GM12873 (cell line): ENCODE results near the gene TNS3.

Source experiments
- CTCF ChIP-seq: IDR thresholded peaks from 2 replicates; pipeline ENCODE4 v1.5.1; 2012; ENCODE audit warnings: low read depth, mild to moderate bottlenecking, moderate library complexity, low read length, control low read depth; ENCODE audit not compliant: insufficient read depth; ENCODE audit errors: missing control alignments

TNS3 gene

GRCh38 chr7:47506382-47507339 lies 75.2 kb downstream of the TNS3 start:
- TF ChIP-seq CTCF: no peak

- TF ChIP-seq CTCF: no peak
Observed at GRCh38 chr7:47505312-47506007, 76.5 kb downstream of the TNS3 start.

GRCh38 chr7:47504551-47505311 lies 77.2 kb downstream of the TNS3 start:
- TF ChIP-seq CTCF: no peak

- no peak for TF ChIP-seq CTCF
Observed at GRCh38 chr7:47503281-47503680, 78.6 kb downstream of the TNS3 start.

GRCh38 chr7:47502240-47502877 lies 79.6 kb downstream of the TNS3 start:
- TF ChIP-seq CTCF: no peak

- TF ChIP-seq CTCF: no peak
Observed at GRCh38 chr7:47501406-47501805, 80.5 kb downstream of the TNS3 start.
